Tongue (tissue), 2 donors: Measurements from ENCODE around the gene ENTPD3. TPM values are rescaled to one million over a fixed set of nuclear protein-coding genes. Genes with fewer than 3 reads are reported as not detected.

Experiments used
- DNase-seq: peaks from one replicate; pipeline ENCODE4 v3.0.0-alpha.2; 2015
- total RNA-seq: library from RNA; depleted of rRNA; stranded (reverse); fragments of >200 nt; gene quantifications from one replicate; pipeline ENCODE4 v1.2.3, GENCODE V29; 2014

ENTPD3 gene
- 3.0 TPM for total RNA-seq

GRCh38 chr3:40387001-40387894, at the start of gene ENTPD3:
Gene ENTPD3 (plus strand): TSS chr3:40387184. CDS start chr3:40388058, 874 bp downstream.
- peak; percentile 19 for DNase-seq

- DNase-seq = no peak
Measured at GRCh38 chr3:40339871-40340270, 47.1 kb upstream of the ENTPD3 start.

- DNase-seq = no peak
Measured at GRCh38 chr3:40340541-40341170, 46.3 kb upstream of the ENTPD3 start.

- no peak for DNase-seq
Measured at GRCh38 chr3:40341671-40342070, 45.3 kb upstream of the ENTPD3 start.

GRCh38 chr3:40350529-40350928, 36.5 kb upstream of the ENTPD3 start:
- DNase-seq = no peak

GRCh38 chr3:40355410-40355809, 31.6 kb upstream of the ENTPD3 start:
- DNase-seq = no peak

- no peak for DNase-seq
Measured at GRCh38 chr3:40358454-40358853, 28.5 kb upstream of the ENTPD3 start.

- no peak for DNase-seq
Measured at GRCh38 chr3:40363674-40364073, 23.3 kb upstream of the ENTPD3 start.

GRCh38 chr3:40366203-40367162, 20.5 kb upstream of the ENTPD3 start:
- no peak for DNase-seq

GRCh38 chr3:40369716-40370115, 17.3 kb upstream of the ENTPD3 start:
- DNase-seq = no peak

- no peak for DNase-seq
Measured at GRCh38 chr3:40377822-40378221, 9.2 kb upstream of the ENTPD3 start.

GRCh38 chr3:40379674-40380306, 7.2 kb upstream of the ENTPD3 start:
- no peak for DNase-seq

GRCh38 chr3:40381904-40382616, 4.9 kb upstream of the ENTPD3 start:
- DNase-seq = no peak

- no peak for DNase-seq
Measured at GRCh38 chr3:40382617-40382979, 4.4 kb upstream of the ENTPD3 start.

GRCh38 chr3:40386213-40386612, 771 bp upstream of the ENTPD3 start:
- DNase-seq = no peak

GRCh38 chr3:40387895-40388254, 891 bp downstream of the ENTPD3 start:
- DNase-seq = no peak

GRCh38 chr3:40396406-40396805, 9.4 kb downstream of the ENTPD3 start:
- DNase-seq = no peak

GRCh38 chr3:40397129-40397528, 10.1 kb downstream of the ENTPD3 start:
- no peak for DNase-seq

GRCh38 chr3:40397912-40398311, 10.9 kb downstream of the ENTPD3 start:
- DNase-seq = no peak

- DNase-seq = no peak
Measured at GRCh38 chr3:40398346-40398745, 11.4 kb downstream of the ENTPD3 start.

GRCh38 chr3:40404591-40405198, 17.7 kb downstream of the ENTPD3 start:
- DNase-seq = no peak
